Sigmoid colon (tissue), 7 donors: Measurements from ENCODE around the gene NUB1. TPM values are rescaled to one million over a fixed set of nuclear protein-coding genes. Genes with fewer than 3 reads are reported as not detected.

Source experiments
- DNase-seq: peaks from one replicate; pipeline ENCODE4 v3.0.0-alpha.2; 2019
- H3K27ac ChIP-seq, 4 donors: fragments of 200-600 bp; sonication (generic); one replicate each; pipeline ENCODE4 v1.5.1; 2016 to 2019; ENCODE audit warnings: mild to moderate bottlenecking in 1 of 4
- H3K27me3 ChIP-seq, 3 donors: fragments of 200-600 bp; sonication (generic); one replicate each; pipeline ENCODE4 v1.5.1; 2019; ENCODE audit warnings: mild to moderate bottlenecking in 1 of 3
- H3K36me3 ChIP-seq, 4 donors: fragments of 200-600 bp; sonication (generic); one replicate each; pipeline ENCODE4 v1.5.1; 2016 to 2019
- H3K4me1 ChIP-seq, 4 donors: fragments of 200-600 bp; sonication (generic); one replicate each; pipeline ENCODE4 v1.5.1; 2017 to 2019
- H3K4me3 ChIP-seq, 4 donors: fragments of 200-600 bp; sonication (generic); one replicate each; pipeline ENCODE4 v1.5.1; 2017 to 2019; ENCODE audit warnings: mild to moderate bottlenecking in 2 of 4, moderate library complexity in 1 of 4
- H3K9me3 ChIP-seq, 4 donors: fragments of 200-600 bp in 3 of 4; sonication (generic) in 3 of 4; one replicate each; pipeline versions ENCODE4 v1.5.1 to v1.6.1; 2013 to 2019
- EP300 ChIP-seq, 4 donors: sonication (generic); formaldehyde crosslinking; IDR thresholded peaks; one replicate each; pipeline ENCODE4 v1.6.1; 2017; ENCODE audit warnings: antibody characterized with exemption in 4 of 4
- POLR2A ChIP-seq, 2 donors: fragments of 450-650 bp; IDR thresholded peaks; one replicate each; pipeline ENCODE4 v1.6.1; 2016; ENCODE audit warnings: antibody characterized with exemption in 2 of 2, mild to moderate bottlenecking in 2 of 2, moderate library complexity in 2 of 2
- POLR2AphosphoS5 ChIP-seq, 4 donors: sonication (generic); formaldehyde crosslinking; IDR thresholded peaks; one replicate each; pipeline ENCODE4 v1.6.1; 2017; ENCODE audit warnings: antibody characterized with exemption in 4 of 4
- WGBS, 2 donors: extraction: QIAGEN DNeasy Blood & Tissue Kit; methylation state at CpG; one replicate each; pipeline ENCODE4 v1.1.7; 2013; 5-methylcytosine and 5-hydroxymethylcytosine counted together
- intact Hi-C: fragments of 100-400 bp; cut with DNase I; formaldehyde crosslinking; loops from one replicate; pipeline ENCODE4 v1.15.1; 2023
- polyA plus RNA-seq, 3 donors: library from polyadenylated mRNA; stranded (reverse); fragments of 200-250 nt; gene quantifications; one replicate each; pipeline ENCODE4 v1.2.3, GENCODE V29; 2013
- total RNA-seq, 4 donors: library from RNA; depleted of rRNA; stranded (reverse); fragments of >200 nt; gene quantifications; one replicate each; pipeline ENCODE4 v1.1.0, GENCODE V29; 2016
- TF ChIP-seq, protein P1 (sequence below), 4 experiments: fragments of 450-650 bp in 3 of 4; fragments of 200-600 bp in 1 of 4; IDR thresholded peaks; one replicate each; pipeline ENCODE4 v1.5.1; 2016 to 2019; ENCODE audit warnings: antibody characterized with exemption in 4 of 4, mild to moderate bottlenecking in 3 of 4, moderate library complexity in 2 of 4
- donor health status: healthy with polysubstance abuse.
- donor health status: Bipolar disorder and iron deficiency.
- donor health status: healthy.

NUB1 gene
- total and polyA plus RNA-seq, 7 donors: 36.6 to 73.8 (median 50.1) TPM

DNA sequence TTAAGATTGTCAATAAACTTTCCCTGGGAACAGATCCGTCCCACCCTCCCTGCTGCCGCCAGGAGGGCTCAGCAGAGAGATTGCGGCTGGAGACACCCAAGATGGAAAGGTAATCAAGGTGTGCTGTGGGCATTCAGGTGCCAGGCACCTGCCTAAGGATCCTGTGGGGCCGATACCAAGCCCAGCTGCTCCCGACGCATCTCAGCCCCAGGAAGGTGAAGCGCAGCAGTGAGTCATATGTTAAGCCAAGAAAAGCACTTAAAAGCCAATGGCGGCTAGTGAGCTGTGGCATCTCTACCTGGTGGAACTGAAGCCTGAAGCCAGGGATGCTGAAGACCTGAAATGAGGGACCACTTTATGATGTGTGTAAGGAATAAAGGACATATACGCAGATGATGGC, 62.2 kb downstream of the NUB1 start:
- intact Hi-C loops: no loop called here
- 78 to 87% methylated on average over 9 of the region's 9 CpGs for WGBS, 2 donors
- Histone ChIP-seq H3K27me3 (peaks cover 2 to 13% (median 12%) of the 10 kb centered on the region in 3 donors), H3K4me3 (no peak overlapping the region), H3K27ac (peak overlapping the region; percentile 18 to 41 (median 28)), H3K4me1 (peaks cover 0 to 3% (median 0%) of the 10 kb centered on the region in 4 donors), H3K9me3 (no peaks in the 10 kb centered on the region), H3K36me3 (no peaks in the 10 kb centered on the region)
- TF ChIP-seq POLR2A (IDR thresholded peaks at IDR 0.05) (no peak), POLR2AphosphoS5 (IDR thresholded peaks at IDR 0.05) (no peak), EP300 (IDR thresholded peaks at IDR 0.05) (no peak)
- TF ChIP-seq, protein P1, sequence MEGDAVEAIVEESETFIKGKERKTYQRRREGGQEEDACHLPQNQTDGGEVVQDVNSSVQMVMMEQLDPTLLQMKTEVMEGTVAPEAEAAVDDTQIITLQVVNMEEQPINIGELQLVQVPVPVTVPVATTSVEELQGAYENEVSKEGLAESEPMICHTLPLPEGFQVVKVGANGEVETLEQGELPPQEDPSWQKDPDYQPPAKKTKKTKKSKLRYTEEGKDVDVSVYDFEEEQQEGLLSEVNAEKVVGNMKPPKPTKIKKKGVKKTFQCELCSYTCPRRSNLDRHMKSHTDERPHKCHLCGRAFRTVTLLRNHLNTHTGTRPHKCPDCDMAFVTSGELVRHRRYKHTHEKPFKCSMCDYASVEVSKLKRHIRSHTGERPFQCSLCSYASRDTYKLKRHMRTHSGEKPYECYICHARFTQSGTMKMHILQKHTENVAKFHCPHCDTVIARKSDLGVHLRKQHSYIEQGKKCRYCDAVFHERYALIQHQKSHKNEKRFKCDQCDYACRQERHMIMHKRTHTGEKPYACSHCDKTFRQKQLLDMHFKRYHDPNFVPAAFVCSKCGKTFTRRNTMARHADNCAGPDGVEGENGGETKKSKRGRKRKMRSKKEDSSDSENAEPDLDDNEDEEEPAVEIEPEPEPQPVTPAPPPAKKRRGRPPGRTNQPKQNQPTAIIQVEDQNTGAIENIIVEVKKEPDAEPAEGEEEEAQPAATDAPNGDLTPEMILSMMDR (IDR thresholded peaks at IDR 0.05): no peak
- DNase-seq: no peak

DNA sequence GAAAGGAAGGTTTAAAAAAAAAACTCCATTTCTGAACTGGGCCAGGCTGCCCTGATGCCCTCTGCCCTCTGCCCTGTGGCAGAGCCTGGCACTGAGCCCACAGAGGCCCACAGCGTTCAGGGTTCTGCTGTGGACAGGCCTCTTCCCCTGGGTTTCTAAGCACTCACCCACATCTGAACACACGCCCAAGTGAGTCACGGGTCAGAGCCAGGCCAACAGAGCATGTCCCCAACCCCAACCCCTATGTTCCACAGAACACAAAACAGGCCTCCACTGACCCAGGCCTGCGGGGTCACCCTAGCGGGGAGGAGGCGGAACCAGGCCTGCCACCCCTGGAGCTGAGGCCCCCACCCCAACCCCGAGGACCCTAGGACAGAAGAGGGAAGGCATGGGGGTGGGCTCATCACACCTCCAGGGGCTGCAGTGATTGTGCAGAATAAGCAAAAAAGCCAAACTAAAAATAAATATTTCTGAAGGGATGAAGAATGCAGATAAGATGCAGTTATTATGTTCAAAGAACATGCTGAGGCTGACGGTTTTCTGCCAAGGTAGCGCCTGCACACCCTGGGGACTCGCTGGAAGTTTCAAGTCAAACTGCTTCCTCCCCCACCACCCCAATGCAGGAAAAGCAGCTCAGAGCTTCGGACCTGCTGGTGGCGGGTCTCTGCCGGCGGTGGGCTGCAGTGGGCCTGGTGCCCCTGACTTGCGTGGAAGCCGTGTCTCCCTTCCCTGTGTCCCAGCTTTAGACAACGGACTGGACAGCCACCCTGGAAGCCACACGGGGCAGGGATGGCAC, 62.8 kb downstream of the NUB1 start:
- H3K27me3 ChIP-seq: peaks cover 9 to 20% (median 19%) of the 10 kb centered on the region in 3 donors
- WGBS, 2 donors: 73 to 80% methylated on average over 18 of the region's 18 CpGs
- H3K9me3 ChIP-seq: no peaks in the 10 kb centered on the region
- DNase-seq: peak; percentile 81
- TF ChIP-seq POLR2A (IDR thresholded peaks at IDR 0.05) (no peak), POLR2AphosphoS5 (IDR thresholded peaks at IDR 0.05) (peak; percentile 16 to 45 (median 35))
- peak overlapping the region; percentile 38 to 57 (median 46) for H3K27ac ChIP-seq
- H3K4me1 ChIP-seq: peaks cover 0 to 9% (median 5%) of the 10 kb centered on the region in 4 donors
- no peaks in the 10 kb centered on the region for H3K36me3 ChIP-seq
- H3K4me3 ChIP-seq: no peak overlapping the region
- intact Hi-C loops: no loop called here

DNA sequence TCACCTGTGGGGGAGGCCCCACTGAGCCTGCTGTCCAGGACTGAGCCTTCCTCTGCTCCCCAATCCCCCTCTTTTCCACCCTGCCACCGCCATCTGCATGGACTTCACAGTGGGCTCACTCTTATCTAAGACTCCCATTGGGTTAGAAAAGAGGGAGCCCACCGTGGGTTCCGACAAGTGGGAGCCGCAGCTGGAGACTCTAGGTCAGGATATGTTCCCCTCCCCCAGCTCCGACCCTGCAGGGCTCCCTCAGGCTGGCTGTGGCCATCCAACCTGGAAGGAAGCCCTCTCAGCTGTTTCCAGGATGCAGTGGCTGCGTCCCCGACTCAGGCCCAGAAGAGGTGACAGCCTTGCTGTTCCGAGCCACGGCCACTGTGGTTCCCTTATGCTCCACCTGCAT, 63.4 kb downstream of the NUB1 start:
- H3K4me1 ChIP-seq: peaks cover 0 to 15% (median 12%) of the 10 kb centered on the region in 4 donors
- H3K27me3 ChIP-seq: peaks cover 15 to 26% (median 25%) of the 10 kb centered on the region in 3 donors
- H3K27ac ChIP-seq: peak overlapping the region in 3 of 4 donors; percentile 44 to 57 (median 47)
- H3K36me3 ChIP-seq: no peaks in the 10 kb centered on the region
- peak; percentile 54 for DNase-seq
- H3K4me3 ChIP-seq: no peak overlapping the region
- 89% methylated on average over 9 of the region's 9 CpGs for WGBS, 2 donors
- TF ChIP-seq EP300 (IDR thresholded peaks at IDR 0.05): no peak
- H3K9me3 ChIP-seq: no peaks in the 10 kb centered on the region
- intact Hi-C loops: no loop called here

DNA sequence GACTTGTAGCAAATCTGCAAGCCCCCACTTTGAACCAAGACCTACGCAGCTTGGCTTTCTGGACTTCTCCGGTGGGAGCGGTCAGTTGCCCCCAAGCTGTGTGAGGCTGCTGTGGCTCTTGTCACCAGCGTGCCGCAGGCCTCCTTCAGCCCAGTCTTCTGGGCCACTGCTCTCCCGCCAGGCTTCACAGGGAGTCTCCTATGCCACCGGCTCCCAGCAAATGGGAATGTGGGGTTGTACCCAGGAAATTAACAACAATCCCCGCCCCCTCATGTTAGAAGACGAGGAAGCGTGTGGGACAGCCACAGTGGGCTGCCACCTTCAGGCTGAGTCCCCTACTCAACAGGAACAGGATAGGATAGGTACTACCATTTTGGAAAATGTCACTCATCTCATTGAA, 64.0 kb downstream of the NUB1 start:
- H3K9me3 ChIP-seq: no peaks in the 10 kb centered on the region
- no peak overlapping the region for H3K4me3 ChIP-seq
- H3K27me3 ChIP-seq: peaks cover 18 to 32% (median 31%) of the 10 kb centered on the region in 3 donors
- 90 to 93% methylated on average over 10 of the region's 10 CpGs for WGBS, 2 donors
- H3K36me3 ChIP-seq: no peaks in the 10 kb centered on the region
- H3K27ac ChIP-seq: peak overlapping the region in 2 of 4 donors; percentile 44 to 47
- DNase-seq: peak; percentile 58
- peaks cover 0 to 21% (median 17%) of the 10 kb centered on the region in 4 donors for H3K4me1 ChIP-seq
- no peak for TF ChIP-seq POLR2AphosphoS5 (IDR thresholded peaks at IDR 0.05)
- TF ChIP-seq POLR2A (IDR thresholded peaks at IDR 0.05): no peak
- no peak for TF ChIP-seq EP300 (IDR thresholded peaks at IDR 0.05)
- TF ChIP-seq, protein P1 (IDR thresholded peaks at IDR 0.05): no peak
- intact Hi-C loops: no loop called here

DNA sequence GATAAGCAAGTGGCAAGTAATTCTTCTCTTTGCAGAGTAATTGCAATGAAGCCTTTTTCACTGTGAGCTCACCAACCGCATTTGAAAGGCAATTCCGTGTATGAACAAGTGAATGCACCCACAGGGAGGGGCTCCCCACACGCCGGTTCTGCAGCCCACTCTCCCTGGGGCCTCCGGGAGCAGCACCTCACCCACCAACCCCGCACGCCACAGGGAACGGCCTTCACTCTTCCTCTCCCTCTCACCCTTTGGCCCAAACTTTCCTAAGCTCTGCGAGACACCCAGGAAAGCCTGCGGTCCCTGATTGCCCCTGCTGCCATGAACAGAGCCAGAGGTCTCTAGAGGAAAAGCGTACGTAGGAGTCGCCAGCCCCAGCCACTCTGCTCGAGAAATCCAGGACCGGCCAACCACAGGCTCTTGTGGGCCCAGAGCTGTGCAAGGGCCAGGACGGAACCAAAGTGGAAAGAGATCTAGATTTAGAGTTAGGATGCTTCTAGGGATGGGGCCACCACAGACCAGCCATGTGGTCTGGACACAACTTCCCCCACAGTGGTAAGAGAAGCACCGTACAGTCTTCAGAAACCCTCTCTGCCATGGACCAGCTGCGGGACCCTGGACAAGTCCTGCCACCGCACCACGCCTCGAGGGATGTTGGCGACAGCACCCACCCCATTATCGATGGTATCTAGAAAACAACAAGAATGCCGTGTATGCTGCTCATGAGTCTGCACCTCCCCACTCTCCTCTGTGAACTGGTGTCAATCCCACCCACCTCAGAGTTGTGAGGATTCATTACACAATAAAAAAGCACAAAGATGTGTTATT, 64.7 kb downstream of the NUB1 start:
- Histone ChIP-seq H3K27me3 (peaks cover 22 to 37% (median 36%) of the 10 kb centered on the region in 3 donors), H3K4me1 (peaks cover 0 to 22% (median 17%) of the 10 kb centered on the region in 4 donors), H3K9me3 (no peaks in the 10 kb centered on the region), H3K36me3 (no peaks in the 10 kb centered on the region), H3K4me3 (no peak overlapping the region), H3K27ac (peak overlapping the region in 3 of 4 donors; percentile 14 to 47 (median 37))
- TF ChIP-seq POLR2A (IDR thresholded peaks at IDR 0.05) (no peak), EP300 (IDR thresholded peaks at IDR 0.05) (no peak), POLR2AphosphoS5 (IDR thresholded peaks at IDR 0.05) (no peak)
- TF ChIP-seq, protein P1 (IDR thresholded peaks at IDR 0.05): no peak
- intact Hi-C loops: no loop called here
- 91 to 93% methylated on average over 24 of the region's 24 CpGs for WGBS, 2 donors
- DNase-seq: peak; percentile 53
